ENCODE data around the gene IZUMO4.
"Not testable (repeated sequence)": the region's sequence is repeated elsewhere in the genome, so short reads cannot be mapped to it uniquely, and the experiment has no call there.

The IZUMO4 gene

GRCh38 chr19:2121416-2122051, 24.8 kb downstream of the IZUMO4 start:
- no peak overlapping the region for H3K4me3 ChIP-seq (ENCODE audit: low read depth, low read length)
- no peak for TF ChIP-seq CTCF (IDR thresholded peaks at IDR 0.05; ENCODE audit: low read depth, low read length, missing control alignments)
- DNase-seq (ENCODE audit: low read depth): no peak

DNA sequence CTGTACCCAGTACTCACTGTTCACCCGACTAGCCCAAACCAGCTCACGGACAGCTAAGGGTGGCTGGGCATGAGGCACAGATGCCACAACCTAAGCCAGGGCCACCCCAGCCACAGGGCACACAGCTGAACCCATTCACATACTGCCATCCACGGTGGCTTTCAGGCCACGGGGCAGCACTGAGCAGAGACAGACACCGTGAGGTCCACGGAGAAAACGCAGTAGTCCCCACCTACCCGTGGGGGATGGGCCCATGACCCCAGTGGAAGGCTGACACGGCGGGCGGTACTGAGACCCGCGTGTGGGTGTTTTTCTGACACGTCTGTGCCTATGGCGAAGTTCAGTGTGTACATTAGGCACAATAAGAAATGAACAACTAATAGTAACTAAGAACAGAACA, 25.5 kb downstream of the IZUMO4 start:
- no peak for TF ChIP-seq CTCF (IDR thresholded peaks at IDR 0.05; ENCODE audit: low read depth, low read length, missing control alignments)
- no peak for DNase-seq (ENCODE audit: low read depth)
- no peak overlapping the region for H3K4me3 ChIP-seq (ENCODE audit: low read depth, low read length)

DNA sequence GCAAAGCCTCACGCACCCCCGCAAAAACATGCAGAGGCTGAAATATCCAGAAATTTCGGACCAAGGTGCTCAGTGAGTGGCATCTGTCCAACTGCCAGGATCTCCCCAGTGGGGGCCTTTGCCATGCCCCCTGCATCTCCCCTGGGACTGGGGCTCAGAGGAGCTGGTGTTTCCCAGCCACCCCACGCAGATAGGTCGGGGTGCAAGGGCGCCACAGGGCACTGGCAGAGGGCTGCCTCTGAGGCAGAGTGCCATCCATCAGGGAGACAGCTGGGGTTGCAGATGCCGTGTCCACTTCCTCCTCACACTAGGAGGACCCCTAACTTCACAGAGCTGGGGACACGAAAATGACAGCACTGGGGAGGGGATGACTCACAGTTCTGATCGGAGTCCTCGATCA, 26.3 kb downstream of the IZUMO4 start:
- H3K4me3 ChIP-seq (ENCODE audit: low read depth, low read length): no peak overlapping the region
- no peak for TF ChIP-seq CTCF (IDR thresholded peaks at IDR 0.05; ENCODE audit: low read depth, low read length, missing control alignments)
- DNase-seq (ENCODE audit: low read depth): no peak

- no peak overlapping the region for H3K4me3 ChIP-seq (ENCODE audit: low read depth, low read length)
- TF ChIP-seq CTCF (IDR thresholded peaks at IDR 0.05; ENCODE audit: low read depth, low read length, missing control alignments): no peak
- no peak for DNase-seq (ENCODE audit: low read depth)
These were observed 27.1 kb downstream of the IZUMO4 start for GRCh38 chr19:2123682-2124387.

DNA sequence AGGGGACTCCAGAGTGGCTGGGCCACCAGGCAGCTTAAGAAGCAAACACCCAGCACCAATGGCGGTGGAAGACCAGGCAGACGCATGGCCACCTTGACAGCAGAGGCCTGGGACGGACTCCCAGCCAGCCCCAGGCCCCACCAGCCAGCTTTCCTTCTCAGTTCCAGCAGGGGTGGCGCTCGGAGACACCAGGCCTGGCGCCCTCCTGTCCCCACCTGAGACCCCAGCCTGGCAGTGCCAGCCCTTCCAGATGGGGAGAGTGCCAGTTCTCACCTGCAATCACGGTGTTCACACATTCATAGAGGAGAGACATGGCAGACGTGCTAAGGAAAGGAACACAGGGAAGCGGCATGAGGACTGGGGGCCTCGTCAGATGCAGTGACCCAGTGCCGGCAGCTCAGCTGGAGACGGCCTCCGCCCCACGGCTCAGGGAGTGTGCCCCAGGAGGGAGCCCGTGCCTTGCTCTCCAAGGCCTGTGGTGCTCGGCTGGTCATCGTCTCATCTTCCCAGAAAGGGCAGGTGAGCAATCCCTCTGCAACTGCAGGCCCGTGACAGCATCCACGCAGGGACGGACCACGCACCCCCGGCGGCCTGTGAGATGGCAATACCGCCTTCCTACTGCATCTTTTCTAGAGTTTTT, 30.3 kb downstream of the IZUMO4 start:
- TF ChIP-seq CTCF (IDR thresholded peaks at IDR 0.05; ENCODE audit: low read depth, low read length, missing control alignments): no peak
- H3K4me3 ChIP-seq (ENCODE audit: low read depth, low read length): no peak overlapping the region
- DNase-seq (ENCODE audit: low read depth): no peak

DNA sequence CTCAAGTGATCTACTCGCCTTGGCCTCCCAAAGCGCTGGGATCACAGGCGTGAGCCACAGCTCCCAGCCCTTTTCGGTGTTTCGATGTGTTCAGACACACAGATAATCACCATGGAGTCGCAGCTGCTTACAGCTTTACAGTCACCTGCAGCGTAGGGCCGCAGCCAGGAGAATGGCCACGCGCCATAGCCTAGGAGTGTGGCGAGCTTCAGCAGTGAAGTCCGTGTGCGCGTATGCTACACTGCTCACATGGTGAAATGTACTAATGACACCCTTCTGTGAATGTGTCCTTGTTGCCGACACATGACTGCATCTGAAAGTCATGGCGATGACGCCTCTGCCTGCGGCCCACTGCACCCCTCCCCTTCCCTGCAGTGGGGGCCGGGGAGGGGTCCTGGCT, 31.0 kb downstream of the IZUMO4 start:
- no peak for DNase-seq (ENCODE audit: low read depth)
- no peak overlapping the region for H3K4me3 ChIP-seq (ENCODE audit: low read depth, low read length)
- TF ChIP-seq CTCF (IDR thresholded peaks at IDR 0.05; ENCODE audit: low read depth, low read length, missing control alignments): no peak

DNA sequence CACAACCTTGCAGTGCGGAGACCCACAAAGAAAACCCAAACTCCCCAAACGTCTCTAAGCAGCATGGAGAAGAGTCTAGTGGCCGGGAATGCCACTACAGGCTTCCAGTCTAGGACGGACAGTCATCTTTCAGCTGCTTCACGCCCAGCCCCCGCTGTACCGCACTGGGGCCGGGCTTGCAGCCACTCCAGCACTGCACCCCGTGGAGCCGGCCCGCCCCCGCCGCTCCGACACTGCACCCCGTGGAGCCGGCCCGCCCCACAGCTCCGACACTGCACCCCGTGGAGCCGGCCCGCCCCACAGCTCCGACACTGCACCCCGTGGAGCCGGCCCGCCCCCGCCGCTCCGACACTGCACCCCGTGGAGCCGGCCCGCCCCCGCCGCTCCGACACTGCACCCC, 31.5 kb downstream of the IZUMO4 start:
- not testable (repeated sequence) for DNase-seq (ENCODE audit: low read depth); H3K4me3 ChIP-seq (ENCODE audit: low read depth, low read length)
